Adipose tissue (tissue), 3 donors: ENCODE results near the gene MAGEA10. TPM values are rescaled to one million over a fixed set of nuclear protein-coding genes. Genes with fewer than 3 reads are reported as not detected.

ENCODE experiments used
- H3K27ac ChIP-seq: one replicate; pipeline ENCODE4 v1.5.1; 2013; ENCODE audit warnings: low read depth, low read length
- WGBS, 3 donors: extraction: QIAGEN DNeasy Blood & Tissue Kit; methylation state at CpG; one replicate each; pipeline ENCODE4 v1.1.7; 2013; 5-methylcytosine and 5-hydroxymethylcytosine counted together
- polyA plus RNA-seq, 3 donors: library from polyadenylated mRNA; stranded (reverse); fragments of 200-250 nt; gene quantifications; one replicate each; pipeline ENCODE4 v1.2.3, GENCODE V29; 2013
- donor health status: healthy with polysubstance abuse.
- donor health status: Bipolar disorder and iron deficiency.
- donor health status: healthy.

MAGEA10 gene
- polyA plus RNA-seq, 3 donors: not detected

- 79 to 96% (median 93%) methylated on average over 5 of the region's 5 CpGs for WGBS, 3 donors
- H3K27ac ChIP-seq: no peak overlapping the region
These were observed 29.9 kb downstream of the MAGEA10 start for GRCh38 chrX:152108527-152108926.

- H3K27ac ChIP-seq: no peak overlapping the region
- WGBS, 3 donors: 81 to 84% (median 82%) methylated on average over 6 of the region's 6 CpGs
These were observed 34.5 kb downstream of the MAGEA10 start for GRCh38 chrX:152103866-152104265.

- H3K27ac ChIP-seq: no peak overlapping the region
- 77 to 93% (median 85%) methylated on average over 6 of the region's 6 CpGs for WGBS, 3 donors
These were observed 52.2 kb downstream of the MAGEA10 start for GRCh38 chrX:152086141-152086540.

Other genes starting within 250 kb of the MAGEA10 start
- not detected for gene MAGEA4, start 225.7 kb downstream of the MAGEA10 start, polyA plus RNA-seq
- gene GABRE, start 163.9 kb downstream of the MAGEA10 start, polyA plus RNA-seq: 100 to 1,000 TPM in 1 of 3 donors, 10 to 100 TPM in 1, 1 to 10 TPM in 1; 7.1 to 134 (median 34.2) TPM